Activated T-helper 17 cell treated with anti-CD3 and anti-CD28 coated beads, Interleukin-2, amount 50 U/mL, for 72 hours (primary cell): ENCODE results near the gene LARP4B. TPM values are rescaled to one million over a fixed set of nuclear protein-coding genes. Genes with fewer than 3 reads are reported as not detected.

Source experiments
- ATAC-seq: fragments of 150-1000 bp; cut with Tn5 transposase; replicated peaks from 2 replicates; pipeline ENCODE4 v1.10.0; 2021; ENCODE audit warnings: mild to moderate bottlenecking, moderate library complexity
- H3K27ac Mint-ChIP-seq: one replicate; pipeline ENCODE4 v1.8.0; 2022; ENCODE audit warnings: mixed read lengths
- H3K27me3 Mint-ChIP-seq: one replicate; pipeline ENCODE4 v1.8.0; 2022; ENCODE audit warnings: mixed read lengths
- H3K36me3 Mint-ChIP-seq: one replicate; pipeline ENCODE4 v1.8.0; 2022; ENCODE audit warnings: low read depth, mild to moderate bottlenecking, mixed read lengths
- H3K4me1 Mint-ChIP-seq: one replicate; pipeline ENCODE4 v1.8.0; 2022; ENCODE audit warnings: mixed read lengths
- H3K4me3 Mint-ChIP-seq: one replicate; pipeline ENCODE4 v1.8.0; 2022; ENCODE audit warnings: mild to moderate bottlenecking, mixed read lengths
- H3K9me3 Mint-ChIP-seq: one replicate; pipeline ENCODE4 v1.8.0; 2022; ENCODE audit warnings: mixed read lengths
- total RNA-seq, 2 donors: library from RNA; stranded (reverse); gene quantifications; one replicate each; pipeline ENCODE4 v1.2.3, GENCODE V29; 2022

Gene LARP4B
- total RNA-seq, 2 donors from 2014 or later: 85.5 to 119 TPM

DNA sequence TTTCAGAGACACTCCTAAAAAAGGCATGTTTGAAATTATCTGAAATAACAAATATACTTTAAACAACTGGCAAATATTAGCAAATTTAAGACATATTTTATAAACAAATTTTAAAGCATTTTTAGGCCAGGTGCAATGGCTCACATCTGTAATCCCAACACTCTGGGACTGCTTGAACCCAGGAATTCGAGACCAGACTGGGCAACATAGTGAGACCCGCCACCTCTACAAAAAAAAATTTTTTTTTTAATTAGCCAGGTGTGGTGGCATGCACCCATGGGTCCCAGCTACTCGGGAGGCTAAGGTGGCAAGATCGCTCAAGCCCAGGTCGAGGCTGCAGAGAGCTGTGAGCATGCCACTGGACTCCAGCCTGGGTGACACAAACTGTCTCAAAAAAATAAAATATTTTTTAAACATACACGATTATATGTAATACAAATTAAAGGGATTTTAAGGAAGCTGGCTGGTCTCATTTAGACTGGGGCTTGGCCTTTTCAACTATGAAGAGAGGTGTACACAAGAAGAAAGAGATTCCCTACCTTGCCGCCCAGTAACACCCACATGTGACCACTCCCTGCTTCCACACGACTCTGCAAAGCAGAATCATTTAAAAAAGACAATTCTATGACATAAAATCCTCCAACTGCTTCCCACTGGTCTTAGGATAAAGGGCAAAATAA, 7.5 kb downstream of the LARP4B start:
- no peaks in the 10 kb centered on the region for H3K9me3 Mint-ChIP-seq
- H3K4me3 Mint-ChIP-seq: no peak overlapping the region
- peak overlapping the region; percentile 33 for H3K27ac Mint-ChIP-seq
- H3K4me1 Mint-ChIP-seq: peaks cover 30% of the 10 kb centered on the region
- H3K27me3 Mint-ChIP-seq: no peaks in the 10 kb centered on the region
- no peak for ATAC-seq
- H3K36me3 Mint-ChIP-seq: peaks cover 71% of the 10 kb centered on the region

- no peak for ATAC-seq
- H3K27ac Mint-ChIP-seq: no peak overlapping the region
- no peaks in the 10 kb centered on the region for H3K27me3 Mint-ChIP-seq
- peaks cover 66% of the 10 kb centered on the region for H3K36me3 Mint-ChIP-seq
- no peak overlapping the region for H3K4me3 Mint-ChIP-seq
- peaks cover 27% of the 10 kb centered on the region for H3K4me1 Mint-ChIP-seq
- H3K9me3 Mint-ChIP-seq: no peaks in the 10 kb centered on the region
Observed at GRCh38 chr10:921471-922414, 9.8 kb downstream of the LARP4B start.

GRCh38 chr10:920450-920849, 11.1 kb downstream of the LARP4B start:
- Mint-ChIP-seq H3K27me3 (no peaks in the 10 kb centered on the region), H3K36me3 (peaks cover 56% of the 10 kb centered on the region)

DNA sequence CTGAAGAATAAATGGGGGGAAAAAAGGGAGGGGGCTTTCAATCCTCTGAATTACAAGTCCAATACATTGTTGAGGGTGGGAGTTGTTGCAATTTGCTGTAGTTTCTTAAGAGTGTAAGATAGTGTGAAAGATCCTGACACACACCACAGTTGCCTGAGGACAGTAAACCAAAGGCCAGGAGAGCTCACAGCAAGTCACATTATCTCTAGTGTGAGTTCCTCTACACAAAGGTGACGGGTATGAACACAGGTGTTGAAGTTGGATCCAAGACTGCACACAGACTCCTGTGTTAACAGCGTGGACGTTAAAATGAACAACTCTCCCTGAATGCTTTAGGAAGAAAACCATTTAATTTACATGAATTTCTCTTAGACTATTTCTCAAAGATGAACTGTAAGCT, 12.0 kb downstream of the LARP4B start:
- H3K27ac Mint-ChIP-seq: no peak overlapping the region
- no peak for ATAC-seq
- no peak overlapping the region for H3K4me3 Mint-ChIP-seq
- H3K36me3 Mint-ChIP-seq: peaks cover 46% of the 10 kb centered on the region
- no peaks in the 10 kb centered on the region for H3K27me3 Mint-ChIP-seq
- no peaks in the 10 kb centered on the region for H3K9me3 Mint-ChIP-seq
- peaks cover 16% of the 10 kb centered on the region for H3K4me1 Mint-ChIP-seq

More at GRCh38 chr10:920450-920849, 11.1 kb downstream of the LARP4B start:
- no peak for ATAC-seq
- no peaks in the 10 kb centered on the region for H3K9me3 Mint-ChIP-seq
- no peak overlapping the region for H3K27ac Mint-ChIP-seq
- H3K4me1 Mint-ChIP-seq: peaks cover 19% of the 10 kb centered on the region
- no peak overlapping the region for H3K4me3 Mint-ChIP-seq

GRCh38 chr10:917999-918398, 13.5 kb downstream of the LARP4B start:
- ATAC-seq: no peak
- no peak overlapping the region for H3K4me3 Mint-ChIP-seq
- H3K9me3 Mint-ChIP-seq: no peaks in the 10 kb centered on the region
- H3K4me1 Mint-ChIP-seq: peaks cover 12% of the 10 kb centered on the region
- peaks cover 40% of the 10 kb centered on the region for H3K36me3 Mint-ChIP-seq
- H3K27ac Mint-ChIP-seq: no peak overlapping the region
- H3K27me3 Mint-ChIP-seq: no peaks in the 10 kb centered on the region

GRCh38 chr10:917416-917720, 14.1 kb downstream of the LARP4B start:
- Mint-ChIP-seq H3K9me3 (no peaks in the 10 kb centered on the region), H3K36me3 (peaks cover 43% of the 10 kb centered on the region), H3K4me1 (peaks cover 12% of the 10 kb centered on the region), H3K27ac (no peak overlapping the region), H3K4me3 (no peak overlapping the region), H3K27me3 (no peaks in the 10 kb centered on the region)
- ATAC-seq: no peak

GRCh38 chr10:916716-917415, 14.6 kb downstream of the LARP4B start:
- Mint-ChIP-seq H3K27me3 (no peaks in the 10 kb centered on the region), H3K9me3 (no peaks in the 10 kb centered on the region), H3K4me3 (no peak overlapping the region), H3K4me1 (peaks cover 10% of the 10 kb centered on the region), H3K27ac (no peak overlapping the region), H3K36me3 (peaks cover 43% of the 10 kb centered on the region)
- no peak for ATAC-seq

GRCh38 chr10:909831-910230, 21.7 kb downstream of the LARP4B start:
- Mint-ChIP-seq H3K4me1 (peaks cover 12% of the 10 kb centered on the region), H3K9me3 (no peaks in the 10 kb centered on the region), H3K27ac (no peak overlapping the region), H3K4me3 (no peak overlapping the region), H3K27me3 (no peaks in the 10 kb centered on the region), H3K36me3 (peaks cover 76% of the 10 kb centered on the region)
- no peak for ATAC-seq

- Mint-ChIP-seq H3K27ac (peak overlapping the region; percentile 39), H3K36me3 (peaks cover 78% of the 10 kb centered on the region)
Observed at GRCh38 chr10:905972-906371, 25.5 kb downstream of the LARP4B start.

GRCh38 chr10:905503-905902, 26.0 kb downstream of the LARP4B start:
- no peak overlapping the region for H3K4me3 Mint-ChIP-seq
- H3K36me3 Mint-ChIP-seq: peaks cover 74% of the 10 kb centered on the region
- peaks cover 13% of the 10 kb centered on the region for H3K4me1 Mint-ChIP-seq
- no peaks in the 10 kb centered on the region for H3K27me3 Mint-ChIP-seq
- no peaks in the 10 kb centered on the region for H3K9me3 Mint-ChIP-seq
- H3K27ac Mint-ChIP-seq: peak overlapping the region; percentile 39
- no peak for ATAC-seq

More at GRCh38 chr10:905972-906371, 25.5 kb downstream of the LARP4B start:
- Mint-ChIP-seq H3K27me3 (no peaks in the 10 kb centered on the region), H3K9me3 (no peaks in the 10 kb centered on the region), H3K4me1 (peaks cover 13% of the 10 kb centered on the region), H3K4me3 (no peak overlapping the region)
- no peak for ATAC-seq

GRCh38 chr10:904403-904802, 27.1 kb downstream of the LARP4B start:
- Mint-ChIP-seq H3K36me3 (peaks cover 70% of the 10 kb centered on the region), H3K27ac (no peak overlapping the region), H3K4me1 (peaks cover 16% of the 10 kb centered on the region), H3K9me3 (no peaks in the 10 kb centered on the region), H3K27me3 (no peaks in the 10 kb centered on the region), H3K4me3 (no peak overlapping the region)
- no peak for ATAC-seq

DNA sequence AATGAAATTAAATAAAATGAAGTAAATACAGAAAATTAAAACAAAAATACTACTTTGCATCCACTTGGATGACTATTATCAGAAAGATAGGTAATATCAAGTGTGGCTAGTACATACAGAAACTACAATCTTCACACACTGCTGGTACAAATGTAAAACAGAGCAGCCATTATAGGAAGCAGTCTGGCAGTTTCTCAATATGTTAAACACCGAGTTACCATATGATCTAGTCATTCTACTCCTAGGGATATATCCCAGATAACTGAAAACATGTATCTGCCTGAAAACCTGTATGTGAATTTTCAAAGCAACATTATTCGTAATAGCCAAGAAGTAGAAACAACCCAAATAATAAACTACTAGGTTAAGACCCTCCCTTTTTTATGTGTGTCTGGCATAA, 33.4 kb downstream of the LARP4B start:
- H3K4me1 Mint-ChIP-seq: peaks cover 20% of the 10 kb centered on the region
- H3K9me3 Mint-ChIP-seq: no peaks in the 10 kb centered on the region

DNA sequence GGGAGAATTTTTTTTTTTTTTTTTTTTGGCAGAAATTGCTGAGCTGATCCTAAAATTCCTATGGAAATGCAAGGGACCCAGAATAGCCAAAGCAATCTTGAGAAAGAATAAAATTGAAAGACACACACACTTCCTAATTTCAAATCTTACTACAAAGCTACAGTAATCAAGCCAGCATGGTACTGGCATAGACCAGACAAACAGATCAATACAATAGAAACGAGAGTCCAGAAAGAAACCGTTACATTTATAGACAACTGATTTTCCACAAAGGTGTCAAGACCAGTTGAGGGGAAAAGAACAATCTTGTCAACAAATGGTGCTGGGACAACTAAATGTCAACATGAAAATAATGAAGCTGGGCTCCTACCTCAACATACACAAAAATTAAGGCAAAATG, 34.5 kb downstream of the LARP4B start:
- no peak for ATAC-seq
- Mint-ChIP-seq H3K36me3 (peaks cover 27% of the 10 kb centered on the region), H3K4me1 (peaks cover 20% of the 10 kb centered on the region), H3K4me3 (no peak overlapping the region), H3K27me3 (no peaks in the 10 kb centered on the region), H3K9me3 (no peaks in the 10 kb centered on the region), H3K27ac (no peak overlapping the region)

More for the DNA sequence above, 33.4 kb downstream of the LARP4B start:
- no peak overlapping the region for H3K27ac Mint-ChIP-seq
- H3K4me3 Mint-ChIP-seq: no peak overlapping the region
- peaks cover 33% of the 10 kb centered on the region for H3K36me3 Mint-ChIP-seq
- no peaks in the 10 kb centered on the region for H3K27me3 Mint-ChIP-seq
- ATAC-seq: no peak

DNA sequence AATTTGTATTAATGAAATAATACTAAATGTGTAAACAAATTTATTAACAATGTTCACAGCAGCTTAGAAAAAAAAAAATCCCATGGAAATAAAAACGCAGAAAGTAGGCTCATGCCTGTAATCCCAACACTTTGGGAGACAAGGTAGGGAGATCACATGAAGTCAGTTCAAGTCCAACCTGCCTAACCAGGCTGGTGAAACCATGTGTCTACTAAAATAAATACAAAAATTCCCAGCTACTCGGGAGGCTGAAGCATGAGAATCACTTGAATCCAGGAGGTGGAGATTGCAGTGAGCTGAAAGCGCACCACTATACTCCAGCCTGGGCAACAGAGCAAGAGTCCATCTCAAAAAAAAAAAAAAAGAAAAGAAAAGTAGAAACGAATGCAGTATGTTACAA, 36.2 kb downstream of the LARP4B start:
- Mint-ChIP-seq H3K4me3 (no peak overlapping the region), H3K4me1 (peaks cover 20% of the 10 kb centered on the region), H3K27me3 (no peaks in the 10 kb centered on the region), H3K36me3 (peaks cover 20% of the 10 kb centered on the region), H3K27ac (no peak overlapping the region), H3K9me3 (no peaks in the 10 kb centered on the region)
- ATAC-seq: no peak
